ENCODE data around the gene P2RX7. TPM values are rescaled to one million over a fixed set of nuclear protein-coding genes. Genes with fewer than 3 reads are reported as not detected.

The P2RX7 gene
- total RNA-seq, 1 donor from 2014 or later, result 4.2 TPM

DNA sequence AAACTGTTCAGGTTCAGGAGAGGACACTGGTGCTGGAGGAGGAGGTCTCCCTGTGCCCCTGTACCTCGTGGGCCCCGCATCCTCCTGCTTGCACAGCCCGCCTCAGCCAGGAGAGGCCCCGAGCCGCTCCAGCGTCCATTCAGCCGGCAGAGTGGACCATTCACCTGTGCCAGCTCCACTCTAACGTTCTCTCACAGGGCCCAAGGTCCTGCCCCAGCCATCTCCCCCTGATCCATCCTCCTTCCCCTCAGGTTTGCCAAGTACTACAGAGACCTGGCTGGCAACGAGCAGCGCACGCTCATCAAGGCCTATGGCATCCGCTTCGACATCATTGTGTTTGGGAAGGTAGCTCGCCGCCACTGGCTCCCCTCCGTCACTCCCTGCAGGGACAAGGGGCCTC lies 99.5 kb downstream of the P2RX7 start:
- no peak for DNase-seq

DNA sequence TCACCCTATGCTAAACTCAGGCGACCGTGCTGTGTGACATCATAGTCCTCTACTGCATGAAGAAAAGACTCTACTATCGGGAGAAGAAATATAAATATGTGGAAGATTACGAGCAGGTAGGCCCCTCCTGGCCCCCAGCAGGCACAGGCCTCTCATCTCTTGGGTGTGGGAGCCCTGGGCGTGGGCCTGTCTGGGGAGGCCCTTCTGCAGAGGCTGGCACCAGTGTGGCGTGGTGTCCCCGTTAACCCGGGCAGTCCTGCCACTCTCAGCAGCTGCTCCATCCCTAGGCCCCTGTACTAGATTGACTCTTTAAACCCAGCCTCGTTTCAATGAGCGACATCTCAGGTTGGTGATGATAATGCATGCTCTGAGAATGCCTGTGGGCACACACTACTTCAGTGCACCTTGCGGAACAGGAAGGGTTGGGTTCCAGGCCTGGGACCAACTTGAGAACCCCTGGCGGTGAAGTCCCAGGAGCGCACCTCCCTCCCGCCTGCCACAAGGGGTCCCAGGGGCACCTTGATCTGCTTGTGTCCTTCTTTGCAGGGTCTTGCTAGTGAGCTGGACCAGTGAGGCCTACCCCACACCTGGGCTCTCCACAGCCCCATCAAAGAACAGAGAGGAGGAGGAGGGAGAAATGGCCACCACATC lies 100.4 kb downstream of the P2RX7 start:
- DNase-seq, result no peak

DNA sequence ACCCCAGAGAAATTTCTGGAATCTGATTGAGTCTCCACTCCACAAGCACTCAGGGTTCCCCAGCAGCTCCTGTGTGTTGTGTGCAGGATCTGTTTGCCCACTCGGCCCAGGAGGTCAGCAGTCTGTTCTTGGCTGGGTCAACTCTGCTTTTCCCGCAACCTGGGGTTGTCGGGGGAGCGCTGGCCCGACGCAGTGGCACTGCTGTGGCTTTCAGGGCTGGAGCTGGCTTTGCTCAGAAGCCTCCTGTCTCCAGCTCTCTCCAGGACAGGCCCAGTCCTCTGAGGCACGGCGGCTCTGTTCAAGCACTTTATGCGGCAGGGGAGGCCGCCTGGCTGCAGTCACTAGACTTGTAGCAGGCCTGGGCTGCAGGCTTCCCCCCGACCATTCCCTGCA lies 100.9 kb downstream of the P2RX7 start:
- DNase-seq, result no peak

DNA sequence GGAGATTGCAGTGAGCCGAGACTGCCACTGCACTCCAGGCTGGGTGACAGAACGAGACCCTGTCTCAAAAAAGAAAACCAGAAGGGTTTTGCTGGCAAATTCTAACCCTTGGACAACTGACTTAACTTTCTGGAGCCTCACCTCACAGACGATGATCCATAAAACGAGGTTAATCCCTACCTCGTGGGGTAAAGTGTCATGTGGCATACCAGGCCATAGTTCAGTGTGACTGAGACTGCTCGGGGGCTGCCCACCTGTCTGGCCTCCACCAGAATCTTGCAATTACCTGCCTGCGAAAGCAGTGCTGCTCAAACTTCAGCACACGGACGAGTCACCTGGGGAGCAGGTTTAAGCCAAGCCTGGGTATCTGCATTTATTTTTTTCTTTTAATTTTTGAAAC lies 104.1 kb downstream of the P2RX7 start:
- DNase-seq, result no peak

DNA sequence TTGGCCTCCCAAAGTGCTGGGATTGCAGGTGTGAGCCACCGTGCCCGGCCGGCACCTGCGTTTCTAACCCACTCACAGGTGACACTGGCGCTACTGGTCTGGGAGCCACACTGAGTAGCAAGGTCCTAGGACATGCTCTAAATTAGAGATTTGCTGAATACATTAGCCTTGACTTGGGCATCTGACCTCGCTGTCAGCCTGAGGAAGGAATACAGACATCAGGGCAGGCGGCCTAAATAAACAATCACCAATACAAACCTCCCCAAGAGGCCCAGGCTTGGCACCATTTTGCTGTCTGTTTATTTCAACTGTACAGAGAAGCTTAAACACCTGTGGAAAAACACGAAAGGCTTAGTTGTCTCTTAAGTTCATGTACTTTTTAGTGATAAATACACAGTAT lies 104.7 kb downstream of the P2RX7 start:
- DNase-seq, result no peak

Small RNAs within 50 kb of the gene (small RNA-seq; reads per million reads assigned to genes)
- gene AC079602.1 (ENCODE audit: low replicate concordance) (not detected), gene RF00156 (ENCODE audit: low replicate concordance) (not detected), gene Z98941.1 (ENCODE audit: low replicate concordance) (not detected)

Other genes starting within 250 kb of the P2RX7 start
- gene SPPL3, start 228.5 kb upstream of the P2RX7 start, total RNA-seq, result 28.5 TPM
- not detected for gene HNF1A, start 154.3 kb upstream of the P2RX7 start, total RNA-seq
- gene C12orf43, start 116.4 kb upstream of the P2RX7 start, total RNA-seq, result 8.2 TPM
- 0.30 TPM for gene OASL, start 93.6 kb upstream of the P2RX7 start, total RNA-seq
- gene P2RX4, start 77.3 kb downstream of the P2RX7 start, total RNA-seq, result 9.3 TPM
- gene CAMKK2, start 163.8 kb downstream of the P2RX7 start, total RNA-seq, result 18.1 TPM
- 134 TPM for gene ANAPC5, start 219.5 kb downstream of the P2RX7 start, total RNA-seq

Data from skin of body (tissue), 3 donors.